Gastroesophageal sphincter (tissue), 4 donors: ENCODE data around the gene EVPL. TPM values are rescaled to one million over a fixed set of nuclear protein-coding genes. Genes with fewer than 3 reads are reported as not detected.
"Not testable (repeated sequence)": the region's sequence is repeated elsewhere in the genome, so short reads cannot be mapped to it uniquely, and the experiment has no call there.

Experiments used
- ATAC-seq: fragments of 150-250 bp; one replicate; pipeline ENCODE4 v1.9.1; 2016; ENCODE audit warnings: mild to moderate bottlenecking, moderate library complexity
- H3K27ac ChIP-seq, 4 donors: fragments of 200-600 bp; sonication (generic) in 3 of 4; 1 replicate in 3 of 4; 2 replicates in 1 of 4; pipeline ENCODE4 v1.5.1; 2016 to 2019
- H3K27me3 ChIP-seq: fragments of 200-600 bp; sonication (generic); one replicate; pipeline ENCODE4 v1.5.1; 2019
- H3K36me3 ChIP-seq, 2 donors: fragments of 200-600 bp; sonication (generic); one replicate each; pipeline ENCODE4 v1.5.1; 2019; ENCODE audit warnings: control low read depth in 1 of 2
- H3K4me1 ChIP-seq, 3 donors: fragments of 200-600 bp; sonication (generic); 1 replicate in 2 of 3; 2 replicates in 1 of 3; pipeline ENCODE4 v1.5.1; 2016 to 2019; ENCODE audit warnings: control low read depth in 2 of 3
- H3K4me3 ChIP-seq, 2 donors: fragments of 200-600 bp; sonication (generic); one replicate each; pipeline ENCODE4 v1.5.1; 2019; ENCODE audit warnings: mild to moderate bottlenecking in 1 of 2, moderate library complexity in 1 of 2
- H3K9me3 ChIP-seq, 3 donors: fragments of 200-600 bp; sonication (generic); one replicate each; pipeline ENCODE4 v1.5.1; 2017 to 2019; ENCODE audit warnings: control low read depth in 2 of 3
- CTCF ChIP-seq, 4 experiments: fragments of 200-600 bp in 2 of 4; fragments of 450-650 bp in 2 of 4; sonication (generic) in 1 of 4; IDR thresholded peaks; one replicate each; pipeline ENCODE4 v1.5.1; 2017 to 2019; ENCODE audit warnings: antibody characterized with exemption in 4 of 4, mild to moderate bottlenecking in 2 of 4, moderate library complexity in 2 of 4
- EP300 ChIP-seq: sonication (generic); formaldehyde crosslinking; IDR thresholded peaks from one replicate; pipeline ENCODE4 v1.6.1; 2017; ENCODE audit warnings: antibody characterized with exemption, mild to moderate bottlenecking
- POLR2A ChIP-seq, 2 donors: fragments of 450-650 bp; IDR thresholded peaks; one replicate each; pipeline ENCODE4 v1.6.1; 2017; ENCODE audit warnings: antibody characterized with exemption in 2 of 2, mild to moderate bottlenecking in 2 of 2, moderate library complexity in 1 of 2
- POLR2AphosphoS5 ChIP-seq: sonication (generic); formaldehyde crosslinking; IDR thresholded peaks from one replicate; pipeline ENCODE4 v1.6.1; 2017; ENCODE audit warnings: antibody characterized with exemption
- WGBS, 2 donors: methylation state at CpG; one replicate each; pipeline ENCODE4 v1.1.5; 2018; ENCODE audit warnings: low coverage in 1 of 2; 5-methylcytosine and 5-hydroxymethylcytosine counted together
- total RNA-seq, 4 donors: library from RNA; depleted of rRNA; stranded (reverse); fragments of >200 nt; gene quantifications; one replicate each; pipeline ENCODE4 v1.1.0, GENCODE V29; 2016

Gene EVPL
- total RNA-seq, 4 donors from 2014 or later = 1.3 to 6.1 (median 3.1) TPM

GRCh38 chr17:76072148-76072858, 45.2 kb upstream of the EVPL start, which contains the start of gene SRP68:
Gene SRP68, minus strand, starts transcription at chr17:76072517. Its CDS starts 26 bp downstream, at chr17:76072491.
- peak; percentile 98 for ATAC-seq
- no peaks in the 10 kb centered on the region for H3K9me3 ChIP-seq
- peak within 1 kb of the TSS; percentile 56 to 85 (median 74) for H3K27ac ChIP-seq
- H3K4me3 ChIP-seq = peak within 1 kb of the TSS; percentile 90 to 96
- peaks cover 41% of the 10 kb centered on the region for H3K27me3 ChIP-seq
- 0% methylated on average over 15 to 27 of the region's 57 CpGs for WGBS, 2 donors
- H3K4me1 ChIP-seq = peaks cover 0 to 72% (median 40%) of the 10 kb centered on the region in 3 donors
- TF ChIP-seq EP300 (no peak), POLR2A (IDR thresholded peaks at IDR 0.05) (peak; percentile 67), POLR2AphosphoS5 (peak; percentile 63), CTCF (IDR thresholded peaks at IDR 0.05) (peak in 1 of 4 experiments; percentile 38)
- peaks cover 0 to 25% of the 10 kb centered on the region in 2 donors for H3K36me3 ChIP-seq

- Histone ChIP-seq H3K27ac (peak overlapping the region; percentile 56 to 85 (median 74)), H3K4me1 (peaks cover 0 to 66% (median 35%) of the 10 kb centered on the region in 3 donors), H3K27me3 (peaks cover 34% of the 10 kb centered on the region), H3K4me3 (peak overlapping the region; percentile 90 to 96), H3K36me3 (peaks cover 0 to 32% of the 10 kb centered on the region in 2 donors), H3K9me3 (no peaks in the 10 kb centered on the region)
- ATAC-seq = no peak
- WGBS, 2 donors = 11 to 14% methylated on average over 8 to 13 of the region's 15 CpGs
- TF ChIP-seq EP300 (no peak), CTCF (IDR thresholded peaks at IDR 0.05) (no peak), POLR2AphosphoS5 (no peak), POLR2A (IDR thresholded peaks at IDR 0.05) (no peak)
Observed at GRCh38 chr17:76071531-76072147, 44.5 kb upstream of the EVPL start.

- peaks cover 6 to 86% of the 10 kb centered on the region in 2 donors for H3K36me3 ChIP-seq
- 82 to 83% methylated on average over 1 to 4 of the region's 4 CpGs for WGBS, 2 donors
- H3K27me3 ChIP-seq = no peaks in the 10 kb centered on the region
- TF ChIP-seq POLR2AphosphoS5 (no peak), POLR2A (IDR thresholded peaks at IDR 0.05) (no peak), CTCF (IDR thresholded peaks at IDR 0.05) (no peak), EP300 (no peak)
- H3K4me1 ChIP-seq = peaks cover 0 to 19% (median 6%) of the 10 kb centered on the region in 3 donors
- no peaks in the 10 kb centered on the region for H3K9me3 ChIP-seq
- no peak overlapping the region for H3K27ac ChIP-seq
- ATAC-seq = no peak
- H3K4me3 ChIP-seq = no peak overlapping the region
Observed at GRCh38 chr17:76065775-76066174, 38.7 kb upstream of the EVPL start.

GRCh38 chr17:76063875-76064546, 36.9 kb upstream of the EVPL start:
- H3K4me1 ChIP-seq = peaks cover 0 to 1% (median 0%) of the 10 kb centered on the region in 3 donors
- H3K4me3 ChIP-seq = no peak overlapping the region
- no peak overlapping the region for H3K27ac ChIP-seq
- H3K9me3 ChIP-seq = no peaks in the 10 kb centered on the region
- WGBS, 2 donors = 87 to 89% methylated on average over 6 to 15 of the region's 15 CpGs
- no peak for ATAC-seq
- H3K27me3 ChIP-seq = no peaks in the 10 kb centered on the region
- no peak for TF ChIP-seq POLR2AphosphoS5
- TF ChIP-seq CTCF (IDR thresholded peaks at IDR 0.05) = no peak
- TF ChIP-seq POLR2A (IDR thresholded peaks at IDR 0.05) = no peak
- TF ChIP-seq EP300 = no peak
- H3K36me3 ChIP-seq = peaks cover 10 to 94% of the 10 kb centered on the region in 2 donors

- not testable (repeated sequence) for H3K4me3 ChIP-seq, H3K9me3 ChIP-seq, ATAC-seq, H3K27ac ChIP-seq, H3K4me1 ChIP-seq, H3K27me3 ChIP-seq
- WGBS, 2 donors = 75 to 82% methylated on average over 5 to 6 of the region's 6 CpGs
- H3K36me3 ChIP-seq = peaks cover 7 to 96% of the 10 kb centered on the region in 2 donors
Observed at GRCh38 chr17:76058264-76058663, 31.2 kb upstream of the EVPL start.
